SK-N-SH (cell line): Measurements from ENCODE around the gene NEURL1. TPM values are rescaled to one million over a fixed set of nuclear protein-coding genes. Genes with fewer than 3 reads are reported as not detected.

ENCODE experiments used
- CTCF ChIA-PET: fragments of 300-600, 350-600 bp; formaldehyde crosslinking; extraction: SDS; loops from one replicate; lab custom pipeline; 2021; lab: Yijun Ruan, JAX
- POLR2A ChIA-PET: fragments of 350-600 bp; sonication (Branson Sonifier 250); formaldehyde crosslinking; extraction: SDS; loops from one replicate; lab custom pipeline; 2020; ENCODE audit warnings: antibody characterized with exemption, inconsistent platforms; lab: Yijun Ruan, JAX
- DNase-seq: peaks from one replicate; pipeline ENCODE4 v3.0.0; 2012
- H2AFZ ChIP-seq: fragments of 200-600 bp; sonication (generic); 2 replicates; pipeline ENCODE4 v1.8.1; 2016; ENCODE audit warnings: antibody characterized with exemption, mild to moderate bottlenecking, low read depth
- H3F3A ChIP-seq: fragments of 200-600 bp; sonication (generic); replicated peaks from 2 replicates; pipeline ENCODE3; 2016; ENCODE audit warnings: antibody characterized with exemption, mild to moderate bottlenecking; ENCODE audit not compliant: insufficient read depth
- H3K27ac ChIP-seq, 2 experiments: fragments of 200-500 bp in 1 of 2; fragments of 200-600 bp in 1 of 2; sonication (Bioruptor generic) in 1 of 2; sonication (generic), shearing (Covaris generic) in 1 of 2; 2 replicates each; pipeline versions ENCODE4 v1.5.1 to v1.6.1; 2014 to 2016; ENCODE audit warnings: low read depth in 2 of 2, inconsistent platforms in 1 of 2, low read length in 1 of 2, mild to moderate bottlenecking in 1 of 2, mixed read lengths in 1 of 2
- H3K27me3 ChIP-seq: fragments of 200-600 bp; sonication (generic), shearing (Covaris generic); 2 replicates; pipeline ENCODE4 v1.6.1; 2016; ENCODE audit warnings: mixed run types; ENCODE audit not compliant: insufficient read depth
- H3K36me3 ChIP-seq, 2 experiments: fragments of 200-500 bp in 1 of 2; fragments of 200-600 bp in 1 of 2; sonication (Bioruptor generic) in 1 of 2; sonication (generic) in 1 of 2; replicated peaks in 1 of 2; 2 replicates each; pipeline versions ENCODE3 to v1.5.1; 2014 to 2016; ENCODE audit warnings: low read length in 1 of 2, mild to moderate bottlenecking in 1 of 2; ENCODE audit not compliant: insufficient read depth in 2 of 2, control insufficient read depth in 1 of 2
- H3K4me1 ChIP-seq, 2 experiments: fragments of 200-500 bp in 1 of 2; fragments of 200-600 bp in 1 of 2; sonication (Bioruptor generic) in 1 of 2; sonication (generic), shearing (Covaris generic) in 1 of 2; 2 replicates each; pipeline versions ENCODE4 v1.5.1 to v1.6.1; 2014 to 2016; ENCODE audit warnings: low read depth in 1 of 2, low read length in 1 of 2, mixed run types in 1 of 2; ENCODE audit not compliant: insufficient read depth in 2 of 2, control insufficient read depth in 1 of 2
- H3K4me2 ChIP-seq: fragments of 200-600 bp; sonication (generic), shearing (Covaris generic); 2 replicates; pipeline ENCODE4 v1.6.1; 2017; ENCODE audit warnings: mixed run types
- H3K4me3 ChIP-seq, 2 experiments: fragments of 200-500 bp in 1 of 2; fragments of 200-600 bp in 1 of 2; sonication (Bioruptor generic) in 1 of 2; sonication (generic), shearing (Covaris generic) in 1 of 2; 2 replicates each; pipeline versions ENCODE4 v1.5.1 to v1.8.1; 2014 to 2016; ENCODE audit warnings: low read depth in 2 of 2, inconsistent platforms in 1 of 2, low read length in 1 of 2, mild to moderate bottlenecking in 1 of 2, mixed read lengths in 1 of 2, moderate library complexity in 1 of 2
- H3K79me2 ChIP-seq: fragments of 200-600 bp; sonication (generic); 2 replicates; pipeline ENCODE4 v1.8.1; 2017; ENCODE audit warnings: mild to moderate bottlenecking; ENCODE audit not compliant: insufficient read depth
- H3K9ac ChIP-seq: fragments of 200-600 bp; sonication (generic); 2 replicates; pipeline ENCODE4 v1.6.1; 2017; ENCODE audit warnings: mixed run types
- H3K9me2 ChIP-seq: fragments of 200-600 bp; sonication (generic); 2 replicates; pipeline ENCODE4 v1.6.1; 2017; ENCODE audit warnings: mixed run types
- H3K9me3 ChIP-seq: fragments of 200-600 bp; sonication (generic); 2 replicates; pipeline ENCODE4 v1.6.1; 2017; ENCODE audit warnings: mixed run types, mild to moderate bottlenecking, moderate library complexity
- H4K20me1 ChIP-seq: fragments of 200-600 bp; sonication (generic); 2 replicates; pipeline ENCODE4 v1.6.1; 2017; ENCODE audit warnings: mild to moderate bottlenecking, mixed run types; ENCODE audit not compliant: insufficient read depth
- CHD2 ChIP-seq: fragments of 150-350 bp; IDR thresholded peaks from 2 replicates; pipeline ENCODE4 v1.6.1; 2018; ENCODE audit warnings: low read length; ENCODE audit not compliant: partially characterized antibody
- EP300 ChIP-seq, 2 experiments: IDR thresholded peaks; 2 replicates each; pipeline versions ENCODE4 v1.4.0 to v1.6.1; 2012; ENCODE audit warnings: borderline replicate concordance in 1 of 2, low read depth in 1 of 2, low read length in 1 of 2
- FOXJ3 ChIP-seq: sonication (generic); formaldehyde crosslinking; IDR thresholded peaks from 2 replicates; pipeline ENCODE4 v1.5.1; 2020; ENCODE audit warnings: mild to moderate bottlenecking, missing genetic modification reagents
- FOXM1 ChIP-seq: IDR thresholded peaks from 2 replicates; pipeline ENCODE4 v1.4.0; 2012; ENCODE audit warnings: low read depth, mild to moderate bottlenecking
- GATA2 ChIP-seq: sonication (generic); formaldehyde crosslinking; IDR thresholded peaks from 2 replicates; pipeline ENCODE4 v1.5.0; 2020; ENCODE audit warnings: mild to moderate bottlenecking, missing genetic modification reagents
- MEF2A ChIP-seq: IDR thresholded peaks from 2 replicates; pipeline ENCODE4 v1.4.0; 2012; ENCODE audit warnings: low read depth, borderline replicate concordance
- MXI1 ChIP-seq: IDR thresholded peaks from 2 replicates; pipeline ENCODE4 v1.6.1; 2012; ENCODE audit warnings: mild to moderate bottlenecking, low read depth, low read length, improper control_type of control experiment
- NRF1 ChIP-seq: IDR thresholded peaks from 2 replicates; pipeline ENCODE4 v1.6.1; 2012; ENCODE audit warnings: low read depth, mild to moderate bottlenecking, low read length
- POLR2AphosphoS5 ChIP-seq: IDR thresholded peaks from 2 replicates; pipeline ENCODE4 v1.6.1; 2012; ENCODE audit warnings: low read depth, low read length
- RCOR1 ChIP-seq: fragments of 150-350 bp; IDR thresholded peaks from 2 replicates; pipeline ENCODE4 v1.6.1; 2017; ENCODE audit warnings: antibody characterized with exemption, low read length
- SMC3 ChIP-seq: IDR thresholded peaks from 2 replicates; pipeline ENCODE4 v1.6.1; 2012; ENCODE audit warnings: low read depth, low read length, improper control_type of control experiment
- TCF12 ChIP-seq: IDR thresholded peaks from 2 replicates; pipeline ENCODE4 v1.4.0; 2012
- YY1 ChIP-seq: IDR thresholded peaks from 2 replicates; pipeline ENCODE4 v1.4.0; 2012; ENCODE audit warnings: low read depth, mild to moderate bottlenecking
- ZBTB33 ChIP-seq: IDR thresholded peaks from 2 replicates; pipeline ENCODE4 v1.4.0; 2012; ENCODE audit warnings: low read depth, borderline replicate concordance
- WGBS: methylation state at CpG from one replicate; pipeline ENCODE4 v1.1.6; 2017; ENCODE audit warnings: low lambda C conversion rate; 5-methylcytosine and 5-hydroxymethylcytosine counted together
- polyA plus RNA-seq, 3 experiments: library from polyadenylated mRNA; depleted of rRNA; stranded (reverse); fragments of >200 nt; gene quantifications; 2 replicates each; pipeline ENCODE4 v1.2.3, GENCODE V29; 2012
- TF ChIP-seq, protein P1 (sequence below): IDR thresholded peaks from 2 replicates; pipeline ENCODE4; 2012
- TF ChIP-seq, protein P2 (sequence below): IDR thresholded peaks from 2 replicates; pipeline ENCODE4 v1.6.1; 2012; ENCODE audit warnings: mild to moderate bottlenecking, low read depth, low read length, moderate library complexity
- TF ChIP-seq, protein P3 (sequence below): fragments of 150-350 bp; IDR thresholded peaks from 2 replicates; pipeline ENCODE4 v1.6.1; 2016; ENCODE audit warnings: mild to moderate bottlenecking, low read depth, low read length

NEURL1 gene
- polyA plus RNA-seq, 1 of the 3 experiments (the other 2 are of a cell fraction), result 0.05 TPM

DNA sequence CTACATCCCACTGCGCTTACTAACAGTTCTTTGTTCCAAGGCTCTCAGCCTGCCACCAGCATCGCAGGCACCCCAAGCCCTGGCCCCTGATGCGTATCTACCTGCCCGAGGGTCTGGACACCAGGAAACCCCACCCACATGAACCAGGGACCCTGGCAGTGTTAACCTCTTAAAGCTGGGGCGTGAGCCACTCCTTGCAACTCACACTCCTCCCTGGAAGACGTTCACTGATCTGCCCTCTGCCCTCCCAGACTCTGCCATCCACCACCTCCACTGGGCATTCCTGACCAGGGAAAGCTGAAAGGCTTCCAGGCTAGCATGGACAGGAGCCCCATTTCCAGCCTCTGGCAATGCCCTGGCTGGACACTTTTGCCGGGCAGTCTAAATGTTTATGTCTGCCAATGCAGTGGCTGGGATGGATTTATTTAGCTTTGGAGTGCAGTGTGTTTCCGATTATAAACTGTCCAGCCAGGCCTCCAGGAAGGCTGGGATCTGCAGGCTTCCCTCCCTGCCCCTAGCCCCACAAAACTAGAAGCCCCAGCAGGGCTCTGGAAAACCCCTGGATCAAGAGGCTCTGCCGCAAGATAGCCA is 117.5 kb downstream of the NEURL1 start:
- Histone ChIP-seq H3K9ac (no peak overlapping the region), H2AFZ (no peak overlapping the region), H3K9me2 (no peaks in the 10 kb centered on the region), H3K9me3 (no peaks in the 10 kb centered on the region), H3K4me3 (no peak overlapping the region)
- ChIA-PET CTCF (interaction anchor here (0.9 to 7.9 kb wide), 7 partner anchors 11 to 96 kb away, joined by 3 to 59 read pairs (median 4); no protein-coding TSS in a partner anchor), POLR2A (interaction anchor here (1.1 kb wide), 1 partner anchor 112 kb away, joined by 3 read pairs; no protein-coding TSS in a partner anchor)
- TF ChIP-seq, protein P1, sequence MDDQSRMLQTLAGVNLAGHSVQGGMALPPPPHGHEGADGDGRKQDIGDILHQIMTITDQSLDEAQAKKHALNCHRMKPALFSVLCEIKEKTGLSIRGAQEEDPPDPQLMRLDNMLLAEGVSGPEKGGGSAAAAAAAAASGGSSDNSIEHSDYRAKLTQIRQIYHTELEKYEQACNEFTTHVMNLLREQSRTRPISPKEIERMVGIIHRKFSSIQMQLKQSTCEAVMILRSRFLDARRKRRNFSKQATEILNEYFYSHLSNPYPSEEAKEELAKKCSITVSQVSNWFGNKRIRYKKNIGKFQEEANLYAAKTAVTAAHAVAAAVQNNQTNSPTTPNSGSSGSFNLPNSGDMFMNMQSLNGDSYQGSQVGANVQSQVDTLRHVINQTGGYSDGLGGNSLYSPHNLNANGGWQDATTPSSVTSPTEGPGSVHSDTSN, result no peak
- TF ChIP-seq RCOR1 (0 out of 2 replicates have a peak, but pooled peaks have one; percentile 28), YY1 (no peak), CHD2 (no peak), MXI1 (peak; percentile 28; the same call in 1 of the 2 replicates), FOXJ3 (0 out of 2 replicates have a peak, but pooled peaks have one; percentile 16), EP300 (IDR thresholded peaks at IDR 0.05; ENCODE audit: borderline replicate concordance in 1 of 2, low read depth in 1 of 2, low read length in 1 of 2) (peak in 1 of 2 experiments; percentile 56; a peak in 1 of 4 replicates), TCF12 (no peak), GATA2 (CRISPR knock-in tag) (peak; percentile 28; the same call in 1 of the 2 replicates)
- TF ChIP-seq, all 33 proteins: peak for 5
- H3K79me2 ChIP-seq, result no peaks in the 10 kb centered on the region
- peak; percentile 65 for DNase-seq
- no peak overlapping the region for H3K4me2 ChIP-seq
- H3K36me3 ChIP-seq, result peaks cover 0 to 9% of the 10 kb centered on the region in 2 experiments
- peaks cover 0 to 50% of the 10 kb centered on the region in 2 experiments; a peak in 2 of 4 replicates for H3K4me1 ChIP-seq
- H4K20me1 ChIP-seq, result no peaks in the 10 kb centered on the region
- WGBS, result 73% methylated on average over 9 of the region's 9 CpGs
- H3K27ac ChIP-seq, result peak overlapping the region in 1 of 2 experiments; percentile 95; a peak in 2 of 4 replicates
- H3K27me3 ChIP-seq, result no peaks in the 10 kb centered on the region
- H3F3A ChIP-seq, result no peaks in the 10 kb centered on the region

DNA sequence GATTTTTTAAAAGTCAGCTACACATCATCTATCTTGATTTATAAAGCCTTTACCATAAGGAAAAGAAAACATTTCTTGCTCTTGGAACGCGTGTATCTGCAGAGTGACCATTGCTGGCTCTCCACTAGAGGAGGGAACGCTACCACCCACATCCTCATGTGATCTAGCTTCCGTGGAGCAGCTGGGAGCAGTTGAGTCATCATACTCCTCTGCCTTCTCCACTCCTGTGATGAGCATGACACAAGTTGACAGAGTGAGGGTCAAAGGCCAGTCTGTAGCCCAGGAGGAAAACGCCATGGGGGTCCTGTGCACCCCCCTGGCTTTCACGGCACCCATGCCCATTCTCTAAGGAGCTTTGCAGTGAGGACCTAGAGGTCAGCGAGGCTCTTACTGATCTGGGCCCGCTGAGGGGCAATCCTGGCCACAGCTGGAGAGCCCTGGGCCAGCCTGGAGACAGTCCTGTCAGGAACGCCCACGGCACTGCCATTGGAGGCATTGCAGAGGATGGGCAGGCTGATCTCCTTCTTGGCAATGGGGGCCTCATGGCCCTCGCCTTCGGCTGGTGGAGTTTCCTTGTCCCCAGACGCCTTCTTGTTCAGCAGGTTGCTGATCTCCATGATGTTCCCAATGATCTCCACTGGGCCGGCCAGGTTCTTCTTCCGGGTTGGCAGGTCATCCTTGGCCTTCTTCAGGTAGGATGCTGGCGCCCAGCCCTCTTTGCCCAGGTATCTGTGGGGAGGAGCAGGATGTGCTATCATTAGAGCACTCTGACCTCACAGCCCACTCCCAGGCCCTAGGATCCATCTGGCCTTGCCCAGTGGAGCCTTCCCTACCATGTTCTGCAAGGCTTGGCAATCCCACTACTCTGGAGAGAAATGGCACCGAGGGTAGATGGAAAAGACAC is 119.2 kb downstream of the NEURL1 start:
- CTCF ChIA-PET, result interaction anchor here (1.9 to 7.9 kb wide), 5 partner anchors 8 to 74 kb away, joined by 7 to 59 read pairs (median 17); no protein-coding TSS in a partner anchor
- Histone ChIP-seq H3K36me3 (peaks cover 0 to 9% of the 10 kb centered on the region in 2 experiments), H2AFZ (no peak overlapping the region), H3K4me2 (no peak overlapping the region), H3K9ac (no peak overlapping the region), H4K20me1 (no peaks in the 10 kb centered on the region), H3F3A (no peaks in the 10 kb centered on the region), H3K9me3 (no peaks in the 10 kb centered on the region), H3K4me1 (peaks cover 0 to 67% of the 10 kb centered on the region in 2 experiments; a peak in 2 of 4 replicates), H3K27ac (peak overlapping the region in 1 of 2 experiments; percentile 95; a peak in 2 of 4 replicates), H3K4me3 (no peak overlapping the region), H3K79me2 (no peaks in the 10 kb centered on the region), H3K27me3 (no peaks in the 10 kb centered on the region), H3K9me2 (no peaks in the 10 kb centered on the region)
- WGBS, result 83% methylated on average over 8 of the region's 17 CpGs
- POLR2A ChIA-PET, result interaction anchor here (0.6 to 1.4 kb wide), 2 partner anchors 24 to 66 kb away, joined by 3 to 5 read pairs; no protein-coding TSS in a partner anchor
- DNase-seq, result no peak
- TF ChIP-seq NRF1, result no peak
- TF ChIP-seq, protein P2, sequence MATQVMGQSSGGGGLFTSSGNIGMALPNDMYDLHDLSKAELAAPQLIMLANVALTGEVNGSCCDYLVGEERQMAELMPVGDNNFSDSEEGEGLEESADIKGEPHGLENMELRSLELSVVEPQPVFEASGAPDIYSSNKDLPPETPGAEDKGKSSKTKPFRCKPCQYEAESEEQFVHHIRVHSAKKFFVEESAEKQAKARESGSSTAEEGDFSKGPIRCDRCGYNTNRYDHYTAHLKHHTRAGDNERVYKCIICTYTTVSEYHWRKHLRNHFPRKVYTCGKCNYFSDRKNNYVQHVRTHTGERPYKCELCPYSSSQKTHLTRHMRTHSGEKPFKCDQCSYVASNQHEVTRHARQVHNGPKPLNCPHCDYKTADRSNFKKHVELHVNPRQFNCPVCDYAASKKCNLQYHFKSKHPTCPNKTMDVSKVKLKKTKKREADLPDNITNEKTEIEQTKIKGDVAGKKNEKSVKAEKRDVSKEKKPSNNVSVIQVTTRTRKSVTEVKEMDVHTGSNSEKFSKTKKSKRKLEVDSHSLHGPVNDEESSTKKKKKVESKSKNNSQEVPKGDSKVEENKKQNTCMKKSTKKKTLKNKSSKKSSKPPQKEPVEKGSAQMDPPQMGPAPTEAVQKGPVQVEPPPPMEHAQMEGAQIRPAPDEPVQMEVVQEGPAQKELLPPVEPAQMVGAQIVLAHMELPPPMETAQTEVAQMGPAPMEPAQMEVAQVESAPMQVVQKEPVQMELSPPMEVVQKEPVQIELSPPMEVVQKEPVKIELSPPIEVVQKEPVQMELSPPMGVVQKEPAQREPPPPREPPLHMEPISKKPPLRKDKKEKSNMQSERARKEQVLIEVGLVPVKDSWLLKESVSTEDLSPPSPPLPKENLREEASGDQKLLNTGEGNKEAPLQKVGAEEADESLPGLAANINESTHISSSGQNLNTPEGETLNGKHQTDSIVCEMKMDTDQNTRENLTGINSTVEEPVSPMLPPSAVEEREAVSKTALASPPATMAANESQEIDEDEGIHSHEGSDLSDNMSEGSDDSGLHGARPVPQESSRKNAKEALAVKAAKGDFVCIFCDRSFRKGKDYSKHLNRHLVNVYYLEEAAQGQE, result no peak
- TF ChIP-seq SMC3, result no peak
- TF ChIP-seq, protein P3, sequence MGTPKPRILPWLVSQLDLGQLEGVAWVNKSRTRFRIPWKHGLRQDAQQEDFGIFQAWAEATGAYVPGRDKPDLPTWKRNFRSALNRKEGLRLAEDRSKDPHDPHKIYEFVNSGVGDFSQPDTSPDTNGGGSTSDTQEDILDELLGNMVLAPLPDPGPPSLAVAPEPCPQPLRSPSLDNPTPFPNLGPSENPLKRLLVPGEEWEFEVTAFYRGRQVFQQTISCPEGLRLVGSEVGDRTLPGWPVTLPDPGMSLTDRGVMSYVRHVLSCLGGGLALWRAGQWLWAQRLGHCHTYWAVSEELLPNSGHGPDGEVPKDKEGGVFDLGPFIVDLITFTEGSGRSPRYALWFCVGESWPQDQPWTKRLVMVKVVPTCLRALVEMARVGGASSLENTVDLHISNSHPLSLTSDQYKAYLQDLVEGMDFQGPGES, result no peak
- no peak for TF ChIP-seq ZBTB33
- TF ChIP-seq FOXM1, result no peak
- TF ChIP-seq POLR2AphosphoS5, result no peak
- TF ChIP-seq MEF2A, result no peak
